WTC11 (cell line): Measurements from ENCODE around the gene ROR2. TPM values are rescaled to one million over a fixed set of nuclear protein-coding genes. Genes with fewer than 3 reads are reported as not detected.

Source experiments
- ATAC-seq: fragments of 200-7000 bp; cut with Tn5 transposase; 2 replicates; pipeline ENCODE4 v1.10.0; 2021; ENCODE audit warnings: mild to moderate bottlenecking, moderate library complexity
- CTCF ChIA-PET: fragments of 300-600 bp; sonication (Branson Sonifier 250); formaldehyde crosslinking; loops from one replicate; lab custom pipeline; 2021; ENCODE audit warnings: antibody characterized with exemption; lab: Charles Lee
- POLR2A ChIA-PET: fragments of 350-600 bp; sonication (Branson Sonifier 250); formaldehyde crosslinking; loops from one replicate; lab custom pipeline; 2021; ENCODE audit warnings: antibody characterized with exemption; lab: Charles Lee
- DNase-seq: peaks from one replicate; pipeline ENCODE4 v3.0.0; 2021; ENCODE audit warnings: low spot score
- H3K27ac Mint-ChIP-seq: 2 replicates; pipeline ENCODE4 v1.8.0; 2021; ENCODE audit warnings: mixed read lengths
- H3K27me3 Mint-ChIP-seq: 2 replicates; pipeline ENCODE4 v1.8.0; 2021; ENCODE audit warnings: low read depth, mild to moderate bottlenecking, moderate library complexity, mixed read lengths
- H3K36me3 Mint-ChIP-seq: 2 replicates; pipeline ENCODE4 v1.8.0; 2021; ENCODE audit warnings: mixed read lengths
- H3K4me1 Mint-ChIP-seq: 2 replicates; pipeline ENCODE4 v1.8.0; 2022; ENCODE audit warnings: mixed read lengths
- H3K4me3 Mint-ChIP-seq: 2 replicates; pipeline ENCODE4 v1.8.0; 2021; ENCODE audit warnings: mild to moderate bottlenecking, moderate library complexity, mixed read lengths
- H3K9me3 Mint-ChIP-seq: 2 replicates; pipeline ENCODE4 v1.8.0; 2021; ENCODE audit warnings: mixed read lengths
- AR ChIP-seq: fragments of 250-450 bp; sonication (Bioruptor Pico); IDR thresholded peaks from 2 replicates; pipeline ENCODE4 v1.9.0; 2021; ENCODE audit warnings: mild to moderate bottlenecking
- ATF1 ChIP-seq: sonication (generic); formaldehyde crosslinking; IDR thresholded peaks from 2 replicates; pipeline ENCODE4 v1.8.1; 2023; ENCODE audit warnings: mild to moderate bottlenecking, moderate library complexity, missing genetic modification reagents
- ATF2 ChIP-seq: sonication (generic); formaldehyde crosslinking; IDR thresholded peaks from 2 replicates; pipeline ENCODE4 v1.8.1; 2022; ENCODE audit warnings: low read depth, missing genetic modification reagents, borderline replicate concordance
- ATF3 ChIP-seq: sonication (generic); formaldehyde crosslinking; conservative IDR thresholded peaks from 2 replicates; pipeline ENCODE4 v1.8.1; 2022; ENCODE audit warnings: mild to moderate bottlenecking, missing genetic modification reagents
- CBFB ChIP-seq: sonication (generic); formaldehyde crosslinking; IDR thresholded peaks from 2 replicates; pipeline ENCODE4 v1.8.1; 2022; ENCODE audit warnings: mild to moderate bottlenecking, low read depth, missing genetic modification reagents
- CREB1 ChIP-seq: sonication (generic); formaldehyde crosslinking; IDR thresholded peaks from 2 replicates; pipeline ENCODE4 v1.8.0; 2023; ENCODE audit warnings: mild to moderate bottlenecking, missing genetic modification reagents
- CTCF ChIP-seq: fragments of 200-600 bp; IDR thresholded peaks from 2 replicates; pipeline ENCODE4 v1.8.0; 2022; ENCODE audit warnings: antibody characterized with exemption
- GABPB1 ChIP-seq: sonication (generic); formaldehyde crosslinking; IDR thresholded peaks from 2 replicates; pipeline ENCODE4 v1.8.1; 2023; ENCODE audit warnings: mild to moderate bottlenecking, missing genetic modification reagents
- JAZF1 ChIP-seq: fragments of 250-450 bp; sonication (Bioruptor Pico); IDR thresholded peaks from 2 replicates; pipeline ENCODE4 v1.9.0; 2021; ENCODE audit warnings: moderate library complexity, mild to moderate bottlenecking, inconsistent platforms
- JUN ChIP-seq: sonication (generic); formaldehyde crosslinking; IDR thresholded peaks from 2 replicates; pipeline ENCODE4 v1.8.0; 2023; ENCODE audit warnings: mild to moderate bottlenecking, missing genetic modification reagents
- MLX ChIP-seq: sonication (generic); formaldehyde crosslinking; IDR thresholded peaks from 2 replicates; pipeline ENCODE4 v1.8.1; 2023; ENCODE audit warnings: mild to moderate bottlenecking, missing genetic modification reagents, moderate library complexity
- NFATC4 ChIP-seq: fragments of 250-450 bp; sonication (Bioruptor Pico); IDR thresholded peaks from 2 replicates; pipeline ENCODE4 v1.9.0; 2021; ENCODE audit warnings: mild to moderate bottlenecking
- NFYB ChIP-seq: sonication (generic); formaldehyde crosslinking; conservative IDR thresholded peaks from 2 replicates; pipeline ENCODE4 v1.8.0; 2022; ENCODE audit warnings: low read depth, missing genetic modification reagents
- OVOL2 ChIP-seq: fragments of 250-450 bp; sonication (Bioruptor Pico); IDR thresholded peaks from 2 replicates; pipeline ENCODE4 v1.9.0; 2021; ENCODE audit warnings: mild to moderate bottlenecking, borderline replicate concordance
- SMAD4 ChIP-seq: sonication (generic); formaldehyde crosslinking; IDR thresholded peaks from 2 replicates; pipeline ENCODE4 v1.8.0; 2022; ENCODE audit warnings: mild to moderate bottlenecking, missing genetic modification reagents
- SOX15 ChIP-seq: fragments of 250-450 bp; sonication (Bioruptor Pico); IDR thresholded peaks from 2 replicates; pipeline ENCODE4 v1.9.0; 2021; ENCODE audit warnings: mild to moderate bottlenecking
- ZBTB21 ChIP-seq: sonication (generic); formaldehyde crosslinking; IDR thresholded peaks from 2 replicates; pipeline ENCODE4 v1.8.1; 2023; ENCODE audit warnings: mild to moderate bottlenecking, missing genetic modification reagents, borderline replicate concordance
- ZMAT4 ChIP-seq: fragments of 250-450 bp; sonication (Bioruptor Pico); IDR thresholded peaks from 2 replicates; pipeline ENCODE4 v1.9.0; 2021; ENCODE audit warnings: mild to moderate bottlenecking
- ZNF138 ChIP-seq: sonication (generic); formaldehyde crosslinking; conservative IDR thresholded peaks from 2 replicates; pipeline ENCODE4 v1.8.1; 2022; ENCODE audit warnings: mild to moderate bottlenecking, moderate library complexity, missing genetic modification reagents
- ZNF232 ChIP-seq: sonication (generic); formaldehyde crosslinking; IDR thresholded peaks from 2 replicates; pipeline ENCODE4 v1.8.0; 2022; ENCODE audit warnings: mild to moderate bottlenecking, missing genetic modification reagents
- ZNF281 ChIP-seq: sonication (generic); formaldehyde crosslinking; IDR thresholded peaks from 2 replicates; pipeline ENCODE4 v1.8.0; 2023; ENCODE audit warnings: mild to moderate bottlenecking, missing genetic modification reagents
- ZNF317 ChIP-seq: sonication (generic); formaldehyde crosslinking; IDR thresholded peaks from 2 replicates; pipeline ENCODE4 v1.8.1; 2023; ENCODE audit warnings: low read depth, mild to moderate bottlenecking, moderate library complexity, missing genetic modification reagents, borderline replicate concordance
- ZNF416 ChIP-seq: fragments of 250-450 bp; sonication (Bioruptor Pico); IDR thresholded peaks from 2 replicates; pipeline ENCODE4 v1.9.0; 2021; ENCODE audit warnings: mild to moderate bottlenecking, inconsistent platforms
- ZNF423 ChIP-seq: fragments of 250-450 bp; sonication (Bioruptor Pico); IDR thresholded peaks from 2 replicates; pipeline ENCODE4 v2.1.2; 2022; ENCODE audit warnings: mild to moderate bottlenecking, moderate library complexity
- total RNA-seq: library from RNA; stranded (reverse); gene quantifications from 3 replicates; pipeline ENCODE4 v1.2.3, GENCODE V29; 2021

ROR2 gene
- total RNA-seq, 1 experiment from 2014 or later, result 19.8 TPM

GRCh38 chr9:91572811-91573210, 377.2 kb downstream of the ROR2 start:
- DNase-seq, result no peak
- Mint-ChIP-seq H3K4me1 (peaks cover 39% of the 10 kb centered on the region), H3K9me3 (peaks cover 22% of the 10 kb centered on the region), H3K27me3 (no peaks in the 10 kb centered on the region; the same call in 1 of the 2 replicates), H3K27ac (no peak overlapping the region), H3K36me3 (peaks cover 9% of the 10 kb centered on the region; the same call in 1 of the 2 replicates), H3K4me3 (no peak overlapping the region)
- ChIA-PET CTCF (no interaction called here), POLR2A (no interaction called here)
- TF ChIP-seq SMAD4 (CRISPR knock-in tag), result no peak
- no peak for TF ChIP-seq NFATC4 (CRISPR knock-in tag)
- TF ChIP-seq OVOL2 (CRISPR knock-in tag), result no peak
- TF ChIP-seq ZNF423 (CRISPR knock-in tag), result no peak
- TF ChIP-seq ATF1 (CRISPR knock-in tag), result no peak
- TF ChIP-seq ZNF317 (CRISPR knock-in tag), result no peak
- no peak for TF ChIP-seq ZNF232 (CRISPR knock-in tag)
- TF ChIP-seq CBFB (CRISPR knock-in tag), result no peak
- no peak for TF ChIP-seq JUN (CRISPR knock-in tag)
- TF ChIP-seq CTCF, result no peak
- no peak for TF ChIP-seq ZNF416
- no peak; the same call in 1 of the 2 replicates for ATAC-seq

- DNase-seq (no peak), ATAC-seq (no peak)
- POLR2A ChIA-PET, result no interaction called here
- H3K36me3 Mint-ChIP-seq, result peaks cover 9% of the 10 kb centered on the region; the same call in 1 of the 2 replicates
- H3K4me3 Mint-ChIP-seq, result no peak overlapping the region
- no peak for TF ChIP-seq GABPB1 (CRISPR knock-in tag)
- TF ChIP-seq ZNF138 (CRISPR knock-in tag), result no peak
- no peak for TF ChIP-seq ATF2
- TF ChIP-seq ATF3 (CRISPR knock-in tag), result no peak
- TF ChIP-seq, all 79 proteins: peak for 0
- Mint-ChIP-seq H3K9me3 (peaks cover 22% of the 10 kb centered on the region), H3K27me3 (no peaks in the 10 kb centered on the region; the same call in 1 of the 2 replicates), H3K4me1 (peaks cover 32% of the 10 kb centered on the region), H3K27ac (no peak overlapping the region)
- CTCF ChIA-PET, result no interaction called here
These were observed 378.0 kb downstream of the ROR2 start for GRCh38 chr9:91572044-91572443.

- ATAC-seq (no peak), DNase-seq (no peak)
- Mint-ChIP-seq H3K4me1 (peaks cover 30% of the 10 kb centered on the region), H3K27ac (no peak overlapping the region), H3K4me3 (no peak overlapping the region), H3K9me3 (peaks cover 22% of the 10 kb centered on the region), H3K27me3 (no peaks in the 10 kb centered on the region; the same call in 1 of the 2 replicates), H3K36me3 (peaks cover 9% of the 10 kb centered on the region; the same call in 1 of the 2 replicates)
- ChIA-PET POLR2A (no interaction called here), CTCF (no interaction called here)
- TF ChIP-seq ZBTB21 (CRISPR knock-in tag), result no peak
- TF ChIP-seq AR (CRISPR knock-in tag), result no peak
- TF ChIP-seq JAZF1 (CRISPR knock-in tag), result no peak
- no peak for TF ChIP-seq ZNF416
- TF ChIP-seq MLX (CRISPR knock-in tag), result no peak
- TF ChIP-seq SOX15 (CRISPR knock-in tag), result no peak
- TF ChIP-seq ZNF281, result no peak
- TF ChIP-seq NFYB (CRISPR knock-in tag), result no peak
- TF ChIP-seq SMAD4 (CRISPR knock-in tag), result no peak
- no peak for TF ChIP-seq ZMAT4 (CRISPR knock-in tag)
- no peak for TF ChIP-seq CREB1 (CRISPR knock-in tag)
These were observed 379.0 kb downstream of the ROR2 start for GRCh38 chr9:91571036-91571435.
